Measurements from ENCODE around the gene LMO7.
A peak's percentile ranks its signal among the peaks of the same experiment; 100 is the strongest.
"Not testable (repeated sequence)": the region's sequence is repeated elsewhere in the genome, so short reads cannot be mapped to it uniquely, and the experiment has no call there.

LMO7 gene

GRCh38 chr13:75788481-75788981 lies 152.4 kb downstream of the LMO7 start:
- no peaks in the 10 kb centered on the region for H3K36me3 ChIP-seq
- no peaks in the 10 kb centered on the region for H3K27me3 ChIP-seq
- DNase-seq = no peak
- no peak overlapping the region for H3K4me3 ChIP-seq
- H3K27ac ChIP-seq = peak overlapping the region; percentile 54 to 55
- intact Hi-C loops (cut with DNase I; ENCODE audit: low total_unique reads) = no loop called here
- peaks cover 0 to 52% (median 31%) of the 10 kb centered on the region in 4 donors for H3K4me1 ChIP-seq
- no peak for TF ChIP-seq CTCF (IDR thresholded peaks at IDR 0.05)
- H3K9me3 ChIP-seq = no peaks in the 10 kb centered on the region

DNA sequence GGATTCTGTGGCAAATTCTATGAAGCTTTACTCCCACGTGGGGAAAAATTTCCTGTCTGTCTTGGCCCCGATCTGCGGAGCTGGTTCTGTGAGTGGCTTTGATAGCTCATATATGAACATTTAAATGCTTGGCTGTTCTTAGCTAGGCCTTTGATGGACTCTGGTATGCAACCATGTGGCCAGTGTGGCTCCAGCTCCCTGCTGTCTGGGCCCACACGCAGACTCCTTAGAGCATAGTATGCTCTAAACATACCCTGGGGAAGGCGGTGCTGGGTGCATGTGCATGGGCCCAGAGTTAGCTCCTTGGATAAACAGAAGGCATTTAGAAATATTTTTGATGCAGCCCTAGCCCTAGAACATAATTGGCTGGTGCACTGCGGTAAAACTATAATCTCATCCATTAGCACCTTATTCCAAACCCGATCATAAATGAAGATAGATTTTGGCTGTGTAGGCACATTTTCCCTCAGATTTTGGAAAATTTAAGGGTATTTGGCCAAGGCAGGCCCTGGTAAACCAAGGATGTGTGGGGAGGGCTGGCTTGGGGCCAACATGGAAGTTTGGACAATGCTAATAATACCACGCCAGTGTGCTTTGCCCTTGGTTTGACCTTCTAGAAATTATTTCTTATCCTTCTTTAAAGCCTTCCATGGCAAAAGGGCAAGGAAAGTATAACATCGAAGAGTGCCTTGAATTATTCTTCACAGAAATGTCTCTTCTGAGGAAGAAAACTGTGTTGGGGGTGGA lies 153.5 kb downstream of the LMO7 start:
- intact Hi-C loops (cut with DNase I; ENCODE audit: low total_unique reads) = loop anchor here (10.0 kb wide), 1 partner anchor 95 kb away; no protein-coding TSS in a partner anchor
- Histone ChIP-seq H3K4me3 (no peak overlapping the region), H3K4me1 (peaks cover 0 to 52% (median 31%) of the 10 kb centered on the region in 4 donors), H3K27ac (peak overlapping the region; percentile 54 to 55), H3K27me3 (no peaks in the 10 kb centered on the region), H3K36me3 (no peaks in the 10 kb centered on the region), H3K9me3 (no peaks in the 10 kb centered on the region)
- DNase-seq = no peak
- no peak for TF ChIP-seq CTCF (IDR thresholded peaks at IDR 0.05)

GRCh38 chr13:75790198-75790970 lies 154.3 kb downstream of the LMO7 start:
- TF ChIP-seq CTCF (IDR thresholded peaks at IDR 0.05) = no peak
- no peak overlapping the region for H3K4me3 ChIP-seq
- peaks cover 0 to 45% (median 31%) of the 10 kb centered on the region in 4 donors for H3K4me1 ChIP-seq
- H3K27me3 ChIP-seq = no peaks in the 10 kb centered on the region
- peak overlapping the region; percentile 54 to 55 for H3K27ac ChIP-seq
- intact Hi-C loops (cut with DNase I; ENCODE audit: low total_unique reads) = loop anchor here (10.0 kb wide), 1 partner anchor 96 kb away; no protein-coding TSS in a partner anchor
- no peak for DNase-seq
- no peaks in the 10 kb centered on the region for H3K36me3 ChIP-seq
- H3K9me3 ChIP-seq = no peaks in the 10 kb centered on the region

GRCh38 chr13:75792526-75793187 lies 156.5 kb downstream of the LMO7 start:
- Histone ChIP-seq H3K36me3 (peaks cover 0 to 6% (median 0%) of the 10 kb centered on the region in 3 donors), H3K9me3 (no peaks in the 10 kb centered on the region), H3K4me1 (peaks cover 0 to 30% (median 28%) of the 10 kb centered on the region in 4 donors), H3K27ac (no peak overlapping the region), H3K4me3 (no peak overlapping the region), H3K27me3 (no peaks in the 10 kb centered on the region)
- no peak for DNase-seq
- TF ChIP-seq CTCF (IDR thresholded peaks at IDR 0.05) = no peak
- intact Hi-C loops (cut with DNase I; ENCODE audit: low total_unique reads) = loop anchor here (10.0 kb wide), 1 partner anchor 98 kb away; no protein-coding TSS in a partner anchor

- H3K27me3 ChIP-seq, H3K4me3 ChIP-seq, DNase-seq, H3K27ac ChIP-seq, H3K9me3 ChIP-seq, H3K36me3 ChIP-seq: not testable (repeated sequence)
- H3K4me1 ChIP-seq = peaks cover 0 to 25% (median 23%) of the 10 kb centered on the region in 4 donors
- intact Hi-C loops (cut with DNase I; ENCODE audit: low total_unique reads) = loop anchor here (10.0 kb wide), 1 partner anchor 98 kb away; no protein-coding TSS in a partner anchor
Observed at GRCh38 chr13:75793188-75793567, 157.0 kb downstream of the LMO7 start.

All from tibial artery (tissue), 4 donors.